NOMO-1 treated with DMSO at 0.1 percent for 48 hours (cell line): Measurements from ENCODE around the gene MAPKAPK2.
"Not testable (repeated sequence)": the region's sequence is repeated elsewhere in the genome, so short reads cannot be mapped to it uniquely, and the experiment has no call there.

ENCODE experiments used
- DNase-seq: peaks from one replicate; lab custom pipeline; 2025; ENCODE audit not compliant: unreplicated experiment; lab: John Stamatoyannopoulos, UW

MAPKAPK2 gene

GRCh38 chr1:206739411-206740076 lies 54.8 kb downstream of the MAPKAPK2 start:
- DNase-seq = peak; percentile 69

GRCh38 chr1:206741142-206741701 lies 56.5 kb downstream of the MAPKAPK2 start:
- no peak for DNase-seq

- no peak for DNase-seq
Measured at GRCh38 chr1:206742719-206743383, 58.1 kb downstream of the MAPKAPK2 start.

GRCh38 chr1:206744683-206745082 lies 60.0 kb downstream of the MAPKAPK2 start:
- no peak for DNase-seq

- no peak for DNase-seq
Measured at GRCh38 chr1:206745301-206745700, 60.6 kb downstream of the MAPKAPK2 start.

- DNase-seq = peak; percentile 63
Measured at GRCh38 chr1:206748348-206749030, 63.8 kb downstream of the MAPKAPK2 start.

- no peak for DNase-seq
Measured at GRCh38 chr1:206751891-206752290, 67.2 kb downstream of the MAPKAPK2 start.

- no peak for DNase-seq
Measured at GRCh38 chr1:206752481-206752880, 67.8 kb downstream of the MAPKAPK2 start.

GRCh38 chr1:206753141-206753540 lies 68.4 kb downstream of the MAPKAPK2 start:
- DNase-seq = peak; percentile 78

GRCh38 chr1:206754011-206754410 lies 69.3 kb downstream of the MAPKAPK2 start:
- no peak for DNase-seq

GRCh38 chr1:206757524-206758266 lies 73.0 kb downstream of the MAPKAPK2 start:
- DNase-seq = peak; percentile 72

GRCh38 chr1:206760590-206760989 lies 75.9 kb downstream of the MAPKAPK2 start:
- DNase-seq = no peak

GRCh38 chr1:206761159-206761768 lies 76.6 kb downstream of the MAPKAPK2 start:
- DNase-seq = no peak

GRCh38 chr1:206762741-206763364 lies 78.1 kb downstream of the MAPKAPK2 start:
- DNase-seq = not testable (repeated sequence)

GRCh38 chr1:206765771-206766170 lies 81.1 kb downstream of the MAPKAPK2 start:
- DNase-seq = not testable (repeated sequence)

GRCh38 chr1:206766251-206766856 lies 81.6 kb downstream of the MAPKAPK2 start:
- peak; percentile 80 for DNase-seq

- no peak for DNase-seq
Measured at GRCh38 chr1:206768472-206769303, 84.0 kb downstream of the MAPKAPK2 start.

- no peak for DNase-seq
Measured at GRCh38 chr1:206769304-206769731, 84.6 kb downstream of the MAPKAPK2 start.
